K562 (cell line): ENCODE measurements around the gene SLIT1. TPM values are rescaled to one million over a fixed set of nuclear protein-coding genes. Genes with fewer than 3 reads are reported as not detected.

ENCODE experiments used
- CBX8 ChIP-seq: fragments of 200-600 bp; sonication (generic); IDR thresholded peaks from 2 replicates; pipeline ENCODE4 v1.6.1; 2012; ENCODE audit warnings: borderline replicate concordance, mixed run types, low read depth, mild to moderate bottlenecking, moderate library complexity, mixed read lengths, low read length, control low read depth, inconsistent platforms; ENCODE audit not compliant: poor library complexity, severe bottlenecking; ENCODE audit errors: extremely low read depth
- DMBX1 ChIP-seq: fragments of 250-450 bp; sonication (Bioruptor Pico); IDR thresholded peaks from 2 replicates; pipeline ENCODE4 v1.8.0; 2022; ENCODE audit warnings: inconsistent platforms, mild to moderate bottlenecking, moderate library complexity, borderline replicate concordance
- GATAD2A ChIP-seq: fragments of 450-650 bp; IDR thresholded peaks from 2 replicates; pipeline ENCODE4 v1.6.1; 2017
- POU5F1 ChIP-seq: fragments of 150-350 bp; IDR thresholded peaks from 2 replicates; pipeline ENCODE4 v1.6.1; 2014; ENCODE audit warnings: borderline replicate concordance, low read length, low read depth, mild to moderate bottlenecking; ENCODE audit not compliant: partially characterized antibody
- RAD21 ChIP-seq, 2 experiments: fragments of 250-450 bp in 1 of 2; fragments of 450-650 bp in 1 of 2; sonication (Bioruptor Pico) in 1 of 2; formaldehyde crosslinking in 1 of 2; IDR thresholded peaks in 1 of 2; conservative IDR thresholded peaks in 1 of 2; 2 replicates each; pipeline versions ENCODE4 v1.4.0 to v1.8.0; 2020 to 2022; ENCODE audit warnings: mild to moderate bottlenecking in 2 of 2, moderate library complexity in 1 of 2
- TBL1XR1 ChIP-seq, 2 experiments: IDR thresholded peaks; 2 replicates each; pipeline ENCODE4 v1.6.1; 2012; ENCODE audit warnings: improper control_type of control experiment in 2 of 2, low read length in 2 of 2, mild to moderate bottlenecking in 1 of 2
- ZNF766 ChIP-seq: fragments of 200-800 bp; sonication (Bioruptor generic); conservative IDR thresholded peaks from 2 replicates; pipeline ENCODE4 v1.6.1; 2016; ENCODE audit warnings: missing genetic modification characterization, missing compliant biosample characterization
- polyA plus RNA-seq, 8 experiments: library from polyadenylated mRNA; depleted of rRNA in 4 of 8; stranded (reverse) in 5 of 8; unstranded in 3 of 8; fragments of >200 nt; fragmentation: Nextera tagmentation in 2 of 8; fragmentation: Illumina TruSeq in 1 of 8; extraction: Ambion mirVana in 2 of 8; extraction: Trizol in 1 of 8; gene quantifications; 2 replicates each; pipeline versions ENCODE4 v1.2.1 to v1.2.3, GENCODE V29; 2011 to 2014; ENCODE audit warnings: inconsistent platforms in 1 of 8, missing spikeins in 1 of 8
- total RNA-seq, 7 experiments: library from RNA; depleted of rRNA in 6 of 7; stranded (reverse); fragments of >200 nt in 6 of 7; fragmentation: Illumina TruSeq in 2 of 7; extraction: Trizol in 2 of 7; gene quantifications; 2 replicates each; pipeline versions ENCODE4 v1.2.1 to v1.2.3, GENCODE V29; 2011 to 2021; ENCODE audit warnings: low replicate concordance in 1 of 7
- TF ChIP-seq, protein P1 (sequence below): fragments of 250-450 bp; sonication (Bioruptor Pico); IDR thresholded peaks from 2 replicates; pipeline ENCODE4 v1.8.0; 2021; ENCODE audit warnings: moderate library complexity, mild to moderate bottlenecking, inconsistent platforms
- TF ChIP-seq, protein P2 (sequence below), 2 experiments: fragments of 250-450 bp in 1 of 2; fragments of 450-650 bp in 1 of 2; sonication (Bioruptor Pico) in 1 of 2; IDR thresholded peaks; 2 replicates each; pipeline versions ENCODE4 v1.6.1 to v1.8.0; 2016 to 2021; ENCODE audit warnings: mild to moderate bottlenecking in 2 of 2, moderate library complexity in 2 of 2, missing compliant biosample characterization in 1 of 2, missing genetic modification characterization in 1 of 2
- TF ChIP-seq, protein P3 (sequence below): sonication (generic); formaldehyde crosslinking; IDR thresholded peaks from 2 replicates; pipeline ENCODE4 v1.8.0; 2022; ENCODE audit warnings: missing genetic modification reagents, mild to moderate bottlenecking, borderline replicate concordance

Gene SLIT1
- total and polyA plus RNA-seq, 9 of the 15 experiments (the other 6 are each of a cell fraction or from before 2014, with no cell fraction given): 0.01 to 0.11 (median 0.04) TPM; not detected in 3

DNA sequence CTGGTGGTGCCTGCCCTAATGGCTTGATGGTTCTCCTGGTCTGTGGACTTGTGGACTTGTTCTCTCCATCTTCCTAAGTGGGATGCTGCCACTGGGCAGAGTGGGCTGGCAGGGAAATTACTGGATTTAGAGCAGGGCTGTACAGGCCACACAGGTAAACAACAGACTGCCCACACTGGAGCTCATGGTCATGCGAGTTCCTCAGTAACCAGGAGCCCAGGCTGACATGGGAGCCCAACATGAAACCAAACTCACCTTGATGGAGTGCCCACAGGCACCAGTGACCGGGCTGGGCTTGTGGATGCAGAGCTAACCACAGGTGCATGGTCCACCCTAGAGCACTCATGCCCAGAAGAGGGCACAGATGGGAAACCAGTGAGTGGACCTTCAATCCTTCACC is 116.7 kb downstream of the SLIT1 start (continued):
- TF ChIP-seq, protein P1, sequence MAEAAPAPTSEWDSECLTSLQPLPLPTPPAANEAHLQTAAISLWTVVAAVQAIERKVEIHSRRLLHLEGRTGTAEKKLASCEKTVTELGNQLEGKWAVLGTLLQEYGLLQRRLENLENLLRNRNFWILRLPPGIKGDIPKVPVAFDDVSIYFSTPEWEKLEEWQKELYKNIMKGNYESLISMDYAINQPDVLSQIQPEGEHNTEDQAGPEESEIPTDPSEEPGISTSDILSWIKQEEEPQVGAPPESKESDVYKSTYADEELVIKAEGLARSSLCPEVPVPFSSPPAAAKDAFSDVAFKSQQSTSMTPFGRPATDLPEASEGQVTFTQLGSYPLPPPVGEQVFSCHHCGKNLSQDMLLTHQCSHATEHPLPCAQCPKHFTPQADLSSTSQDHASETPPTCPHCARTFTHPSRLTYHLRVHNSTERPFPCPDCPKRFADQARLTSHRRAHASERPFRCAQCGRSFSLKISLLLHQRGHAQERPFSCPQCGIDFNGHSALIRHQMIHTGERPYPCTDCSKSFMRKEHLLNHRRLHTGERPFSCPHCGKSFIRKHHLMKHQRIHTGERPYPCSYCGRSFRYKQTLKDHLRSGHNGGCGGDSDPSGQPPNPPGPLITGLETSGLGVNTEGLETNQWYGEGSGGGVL (CRISPR knock-in tag): no peak
- TF ChIP-seq RAD21 (CRISPR knock-in tag; conservative IDR thresholded peaks at IDR 0.05 in 1 of 2, IDR thresholded peaks at IDR 0.05 in 1 of 2) (no peak), GATAD2A (no peak), TBL1XR1 (IDR thresholded peaks at IDR 0.05; ENCODE audit: low read length in 2 of 2) (no peak), DMBX1 (CRISPR knock-in tag) (no peak), POU5F1 (no peak), ZNF766 (no peak), CBX8 (no peak)
- TF ChIP-seq, protein P2, sequence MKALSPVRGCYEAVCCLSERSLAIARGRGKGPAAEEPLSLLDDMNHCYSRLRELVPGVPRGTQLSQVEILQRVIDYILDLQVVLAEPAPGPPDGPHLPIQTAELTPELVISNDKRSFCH (CRISPR knock-in tag; IDR thresholded peaks at IDR 0.05): no peak
- TF ChIP-seq, protein P2 (tag; IDR thresholded peaks at IDR 0.05): no peak
- TF ChIP-seq, protein P3, sequence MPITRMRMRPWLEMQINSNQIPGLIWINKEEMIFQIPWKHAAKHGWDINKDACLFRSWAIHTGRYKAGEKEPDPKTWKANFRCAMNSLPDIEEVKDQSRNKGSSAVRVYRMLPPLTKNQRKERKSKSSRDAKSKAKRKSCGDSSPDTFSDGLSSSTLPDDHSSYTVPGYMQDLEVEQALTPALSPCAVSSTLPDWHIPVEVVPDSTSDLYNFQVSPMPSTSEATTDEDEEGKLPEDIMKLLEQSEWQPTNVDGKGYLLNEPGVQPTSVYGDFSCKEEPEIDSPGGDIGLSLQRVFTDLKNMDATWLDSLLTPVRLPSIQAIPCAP (CRISPR knock-in tag): no peak
- TF ChIP-seq, all 486 proteins: peak for 0
